Measurements from ENCODE around the gene NACC2.

GRCh38 chr9:136105398-136106135 lies 10.5 kb upstream of the NACC2 start:
- TF ChIP-seq CTCF (IDR thresholded peaks at IDR 0.05) = no peak
- TF ChIP-seq POLR2A (IDR thresholded peaks at IDR 0.05) = no peak

All from right lobe of liver (tissue), 4 donors.